ENCODE measurements around the gene ATP5MK.
"Not testable (repeated sequence)": the region's sequence is repeated elsewhere in the genome, so short reads cannot be mapped to it uniquely, and the experiment has no call there.

ATP5MK gene

GRCh38 chr10:103367782-103368518, 28.3 kb downstream of the ATP5MK start, which contains the start of gene TAF5:
TAF5 (plus strand) TSS chr10:103367976; CDS start chr10:103367990, 14 bp downstream.
- Mint-ChIP-seq H3K27me3 (no peaks in the 10 kb centered on the region), H3K27ac (peak within 1 kb of the TSS; percentile 81), H3K9me3 (no peaks in the 10 kb centered on the region), H3K4me3 (peak within 1 kb of the TSS; percentile 85), H3K36me3 (ENCODE audit: low read depth) (no peaks in the 10 kb centered on the region), H3K4me1 (ENCODE audit: low read depth) (no peaks in the 10 kb centered on the region)
- intact Hi-C loops (cut with micrococcal nuclease), result loop anchor here (2.0 kb wide), 2 partner anchors 17 to 27 kb away; partner anchors contain the start of gene PCGF6

GRCh38 chr10:103367379-103367781, 28.9 kb downstream of the ATP5MK start:
- intact Hi-C loops (cut with micrococcal nuclease), result loop anchor here (2.0 kb wide), 1 partner anchor 17 kb away; the partner anchor contains the start of gene PCGF6
- no peaks in the 10 kb centered on the region for H3K27me3 Mint-ChIP-seq
- H3K9me3 Mint-ChIP-seq, result no peaks in the 10 kb centered on the region

GRCh38 chr10:103360791-103361190, 35.5 kb downstream of the ATP5MK start:
- H3K27me3 Mint-ChIP-seq; intact Hi-C loops (cut with micrococcal nuclease); H3K4me1 Mint-ChIP-seq (ENCODE audit: low read depth); H3K4me3 Mint-ChIP-seq; H3K36me3 Mint-ChIP-seq (ENCODE audit: low read depth); H3K27ac Mint-ChIP-seq; H3K9me3 Mint-ChIP-seq: not testable (repeated sequence)

More at GRCh38 chr10:103367379-103367781, 28.9 kb downstream of the ATP5MK start:
- H3K27ac Mint-ChIP-seq, result peak overlapping the region; percentile 81
- H3K4me3 Mint-ChIP-seq, result peak overlapping the region; percentile 85
- no peaks in the 10 kb centered on the region for H3K4me1 Mint-ChIP-seq (ENCODE audit: low read depth)
- H3K36me3 Mint-ChIP-seq (ENCODE audit: low read depth), result no peaks in the 10 kb centered on the region

GRCh38 chr10:103359493-103359892, 36.8 kb downstream of the ATP5MK start:
- H3K9me3 Mint-ChIP-seq; H3K27ac Mint-ChIP-seq; H3K4me1 Mint-ChIP-seq (ENCODE audit: low read depth); H3K27me3 Mint-ChIP-seq; H3K4me3 Mint-ChIP-seq; intact Hi-C loops (cut with micrococcal nuclease); H3K36me3 Mint-ChIP-seq (ENCODE audit: low read depth): not testable (repeated sequence)

GRCh38 chr10:103355906-103356599, 40.2 kb downstream of the ATP5MK start:
- Mint-ChIP-seq H3K27ac (no peak overlapping the region), H3K27me3 (no peaks in the 10 kb centered on the region), H3K4me3 (no peak overlapping the region), H3K36me3 (ENCODE audit: low read depth) (no peaks in the 10 kb centered on the region), H3K9me3 (no peaks in the 10 kb centered on the region), H3K4me1 (ENCODE audit: low read depth) (no peaks in the 10 kb centered on the region)
- intact Hi-C loops (cut with micrococcal nuclease), result no loop called here

- H3K36me3 Mint-ChIP-seq (ENCODE audit: low read depth); H3K9me3 Mint-ChIP-seq; intact Hi-C loops (cut with micrococcal nuclease); H3K27me3 Mint-ChIP-seq; H3K4me1 Mint-ChIP-seq (ENCODE audit: low read depth); H3K4me3 Mint-ChIP-seq; H3K27ac Mint-ChIP-seq: not testable (repeated sequence)
Observed at GRCh38 chr10:103354567-103354966, 41.7 kb downstream of the ATP5MK start.

- no peak overlapping the region for H3K27ac Mint-ChIP-seq
- peaks cover 5% of the 10 kb centered on the region for H3K4me1 Mint-ChIP-seq (ENCODE audit: low read depth)
- H3K36me3 Mint-ChIP-seq (ENCODE audit: low read depth), result peaks cover 10% of the 10 kb centered on the region
- no peaks in the 10 kb centered on the region for H3K9me3 Mint-ChIP-seq
- H3K4me3 Mint-ChIP-seq, result no peak overlapping the region
- intact Hi-C loops (cut with micrococcal nuclease), result no loop called here
- no peaks in the 10 kb centered on the region for H3K27me3 Mint-ChIP-seq
Observed at GRCh38 chr10:103353281-103353680, 43.0 kb downstream of the ATP5MK start.

GRCh38 chr10:103350517-103351260, 45.6 kb downstream of the ATP5MK start, which contains the start of gene PCGF6:
PCGF6 (minus strand) TSS chr10:103351140; CDS start chr10:103351066, 74 bp downstream.
- intact Hi-C loops (cut with micrococcal nuclease), result loop anchor here (2.0 kb wide), 1 partner anchor 16 kb away; the partner anchor contains the start of gene TAF5
- Mint-ChIP-seq H3K9me3 (no peaks in the 10 kb centered on the region), H3K36me3 (ENCODE audit: low read depth) (peaks cover 26% of the 10 kb centered on the region), H3K27ac (peak within 1 kb of the TSS; percentile 91), H3K4me3 (peak within 1 kb of the TSS; percentile 99), H3K4me1 (ENCODE audit: low read depth) (peaks cover 5% of the 10 kb centered on the region), H3K27me3 (no peaks in the 10 kb centered on the region)

GRCh38 chr10:103350175-103350516, 46.1 kb downstream of the ATP5MK start:
- Mint-ChIP-seq H3K27me3 (no peaks in the 10 kb centered on the region), H3K36me3 (ENCODE audit: low read depth) (peaks cover 30% of the 10 kb centered on the region), H3K27ac (peak overlapping the region; percentile 91), H3K4me1 (ENCODE audit: low read depth) (peaks cover 5% of the 10 kb centered on the region), H3K4me3 (peak overlapping the region; percentile 99), H3K9me3 (no peaks in the 10 kb centered on the region)
- intact Hi-C loops (cut with micrococcal nuclease), result loop anchor here (2.0 kb wide), 1 partner anchor 17 kb away; the partner anchor contains the start of gene TAF5

Data from dendritic cell treated with granulocyte-macrophage colony-stimulating factor and Interleukin-4, amounts not matched to agents 40 ng/mL and 50 ng/mL, for 4 days (primary cell).